K562 (cell line): ENCODE data around the gene RNF41. TPM values are rescaled to one million over a fixed set of nuclear protein-coding genes. Genes with fewer than 3 reads are reported as not detected.

Source experiments
- ATAC-seq: fragments of 200-7000 bp; cut with Tn5 transposase; 3 replicates; pipeline ENCODE4 v1.9.1; 2020; ENCODE audit warnings: moderate library complexity
- BruUV-seq: library from RNA; stranded (reverse); fragments of 400-500 nt; replicated peaks from 2 replicates; lab custom pipeline; 2021; lab: Mats Ljungman, UMichigan
- CTCF ChIA-PET: fragments of 300-600 bp; formaldehyde crosslinking; extraction: SDS; loops from one replicate; lab custom pipeline; 2021; ENCODE audit warnings: low intra/inter-chr PET ratio; lab: Yijun Ruan, JAX
- POLR2A ChIA-PET: fragments of 300-600, 350-650 bp; sonication (Branson Sonifier 250); formaldehyde crosslinking; extraction: SDS; loops from one replicate; lab custom pipeline; 2021; ENCODE audit warnings: antibody characterized with exemption, inconsistent platforms; lab: Yijun Ruan, JAX
- DNase-seq, 4 experiments: peaks; one replicate each; pipeline versions ENCODE4 v3.0.0 to v3.0.0-alpha.2; 2011 to 2018; ENCODE audit warnings: low spot score in 3 of 4, mixed read lengths in 3 of 4; ENCODE audit errors: extremely low read depth in 1 of 4
- FAIRE-seq: peaks from 2 replicates; lab custom pipeline; 2011; peaks lifted over from hg19 to GRCh38; lab: Jason Lieb, UNC
- H2AFZ ChIP-seq: 2 replicates; pipeline ENCODE4 v1.6.0; 2011; ENCODE audit warnings: low read depth, low read length, control low read depth, inconsistent platforms
- H3K27ac ChIP-seq: fragments of 200-600 bp; 3 replicates; pipeline ENCODE4 v1.8.0; 2011; ENCODE audit warnings: low read depth, mild to moderate bottlenecking, control low read depth, inconsistent platforms, low read length, moderate library complexity, mixed read lengths; ENCODE audit errors: extremely low read depth
- H3K27me3 ChIP-seq, 2 experiments: fragments of 300-600 bp in 1 of 2; 2 replicates in 1 of 2; 3 replicates in 1 of 2; pipeline versions ENCODE4 v1.6.0 to v1.8.0; 2011; ENCODE audit warnings: inconsistent platforms in 2 of 2, low read length in 2 of 2, mild to moderate bottlenecking in 1 of 2, mixed read lengths in 1 of 2, moderate library complexity in 1 of 2; ENCODE audit not compliant: control insufficient read depth in 2 of 2, insufficient read depth in 2 of 2
- H3K36me3 ChIP-seq: fragments of 300-600 bp; 3 replicates; pipeline ENCODE4 v1.8.0; 2011; ENCODE audit warnings: mild to moderate bottlenecking, low read length, inconsistent platforms; ENCODE audit not compliant: control insufficient read depth, insufficient read depth
- H3K4me1 ChIP-seq, 2 experiments: fragments of 200-600 bp in 1 of 2; replicated peaks in 1 of 2; 2 replicates in 1 of 2; 3 replicates in 1 of 2; pipeline versions ENCODE4 v1.5.1 to v1.8.0; 2011; ENCODE audit warnings: inconsistent platforms in 2 of 2, low read length in 2 of 2, mild to moderate bottlenecking in 1 of 2, mixed read lengths in 1 of 2, moderate library complexity in 1 of 2; ENCODE audit not compliant: control insufficient read depth in 2 of 2, insufficient read depth in 2 of 2
- H3K4me2 ChIP-seq: 2 replicates; pipeline ENCODE4 v1.6.1; 2011; ENCODE audit warnings: low read length, control low read depth, inconsistent platforms, mixed read lengths; ENCODE audit not compliant: insufficient read depth
- H3K4me3 ChIP-seq: fragments of 200-600 bp; sonication (generic), shearing (Covaris generic); 2 replicates; pipeline ENCODE4 v1.5.1; 2016; ENCODE audit warnings: control low read depth, inconsistent platforms
- H3K79me2 ChIP-seq: fragments of 200-600 bp; 3 replicates; pipeline ENCODE4 v1.8.0; 2011; ENCODE audit warnings: low read length, inconsistent platforms; ENCODE audit not compliant: control insufficient read depth, insufficient read depth
- H3K9ac ChIP-seq, 2 experiments: 2 replicates each; pipeline versions ENCODE4 v1.6.0 to v1.6.1; 2011; ENCODE audit warnings: low read depth in 2 of 2, low read length in 2 of 2, control low read depth in 1 of 2, inconsistent platforms in 1 of 2, mild to moderate bottlenecking in 1 of 2, mixed read lengths in 1 of 2; ENCODE audit not compliant: insufficient read depth in 1 of 2
- H3K9me1 ChIP-seq: one replicate; pipeline ENCODE4 v1.6.0; 2011; ENCODE audit warnings: inconsistent platforms, mild to moderate bottlenecking, low read length, moderate library complexity; ENCODE audit not compliant: control insufficient read depth, insufficient read depth
- H3K9me3 ChIP-seq: replicated peaks from 2 replicates; pipeline ENCODE4 v1.5.1; 2011; ENCODE audit warnings: low read depth, low read length, inconsistent platforms; ENCODE audit not compliant: control insufficient read depth, insufficient read depth
- H4K20me1 ChIP-seq: replicated peaks from 2 replicates; pipeline ENCODE4 v1.6.1; 2011; ENCODE audit warnings: low read length, inconsistent platforms, mixed read lengths; ENCODE audit not compliant: control insufficient read depth, insufficient read depth
- FOXK1 ChIP-seq: sonication (generic); formaldehyde crosslinking; IDR thresholded peaks from 2 replicates; pipeline ENCODE4 v1.8.0; 2022; ENCODE audit warnings: missing genetic modification reagents, mild to moderate bottlenecking, borderline replicate concordance
- LCOR ChIP-seq: sonication (generic); formaldehyde crosslinking; IDR thresholded peaks from 2 replicates; pipeline ENCODE4 v1.8.0; 2022; ENCODE audit warnings: mild to moderate bottlenecking, missing genetic modification reagents
- MAFK ChIP-seq: IDR thresholded peaks from 2 replicates; pipeline ENCODE4 v1.6.1; 2011; ENCODE audit warnings: low read length, improper control_type of control experiment
- MTA3 ChIP-seq: fragments of 450-650 bp; formaldehyde crosslinking; IDR thresholded peaks from 2 replicates; pipeline ENCODE4 v1.6.1; 2017; ENCODE audit warnings: mild to moderate bottlenecking, borderline replicate concordance
- SFPQ ChIP-seq: fragments of 200-400 bp; formaldehyde crosslinking; IDR thresholded peaks from 2 replicates; pipeline ENCODE4 v1.6.1; 2017; ENCODE audit warnings: mild to moderate bottlenecking, low read depth, low read length, moderate library complexity
- SRSF1 ChIP-seq: fragments of 200-400 bp; formaldehyde crosslinking; IDR thresholded peaks from 2 replicates; pipeline ENCODE4 v1.6.1; 2017; ENCODE audit warnings: mild to moderate bottlenecking, low read depth, low read length, moderate library complexity
- TAF9B ChIP-seq: fragments of 450-650 bp; IDR thresholded peaks from 2 replicates; pipeline ENCODE4 v1.6.1; 2018; ENCODE audit warnings: mild to moderate bottlenecking; ENCODE audit not compliant: partially characterized antibody
- THAP7 ChIP-seq: fragments of 250-450 bp; sonication (Bioruptor Pico); IDR thresholded peaks from 2 replicates; pipeline ENCODE4 v1.5.0; 2021
- XRCC4 ChIP-seq: IDR thresholded peaks from one replicate; pipeline ENCODE4 v1.6.1; 2011; ENCODE audit not compliant: insufficient read depth, insufficient read length; ENCODE audit errors: extremely low read depth
- ZBTB2 ChIP-seq: fragments of 450-650 bp; IDR thresholded peaks from 2 replicates; pipeline ENCODE4 v1.6.1; 2016; ENCODE audit warnings: antibody characterized with exemption
- ZNF140 ChIP-seq: fragments of 250-450 bp; sonication (Bioruptor Pico); IDR thresholded peaks from 2 replicates; pipeline ENCODE4 v1.8.0; 2021; ENCODE audit warnings: moderate library complexity, mild to moderate bottlenecking, inconsistent platforms
- ZNF165 ChIP-seq: fragments of 250-450 bp; sonication (Bioruptor Pico); IDR thresholded peaks from 2 replicates; pipeline ENCODE4 v1.4.0; 2020; ENCODE audit warnings: borderline replicate concordance
- ZNF174 ChIP-seq: fragments of 250-450 bp; sonication (Bioruptor Pico); IDR thresholded peaks from 2 replicates; pipeline ENCODE4 v1.4.0; 2020; ENCODE audit warnings: mild to moderate bottlenecking
- ZNF280A ChIP-seq: fragments of 450-650 bp; IDR thresholded peaks from 2 replicates; pipeline ENCODE4 v1.6.1; 2018; ENCODE audit warnings: mild to moderate bottlenecking, low read depth; ENCODE audit not compliant: partially characterized antibody
- ZNF282 ChIP-seq: sonication (generic); formaldehyde crosslinking; IDR thresholded peaks from 2 replicates; pipeline ENCODE4 v1.8.1; 2023; ENCODE audit warnings: missing genetic modification reagents
- ZNF311 ChIP-seq: fragments of 250-450 bp; sonication (Bioruptor Pico); IDR thresholded peaks from 2 replicates; pipeline ENCODE4 v1.4.0; 2020; ENCODE audit warnings: mild to moderate bottlenecking, moderate library complexity
- ZNF384 ChIP-seq: IDR thresholded peaks from 2 replicates; pipeline ENCODE4 v1.6.1; 2012; ENCODE audit warnings: low read depth, low read length, improper control_type of control experiment
- WGBS: fragments of 100-300 bp; shearing (Covaris generic); methylation state at CpG from one replicate; pipeline ENCODE4 v1.1.6; 2016; ENCODE audit warnings: low coverage, mixed read lengths; ENCODE audit not compliant: insufficient coverage; ENCODE audit errors: missing lambda C conversion rate; 5-methylcytosine and 5-hydroxymethylcytosine counted together
- in situ Hi-C: fragments of 300-500 bp; cut with MboI; formaldehyde crosslinking; loops from 4 replicates; pipeline ENCODE4 v1.15.0; 2018; ENCODE audit warnings: inconsistent platforms, mixed read lengths
- intact Hi-C: fragments of 100-400 bp; cut with micrococcal nuclease; formaldehyde crosslinking; loops from 2 replicates; pipeline ENCODE4 v1.14.2; 2022
- polyA plus RNA-seq, 8 experiments: library from polyadenylated mRNA; depleted of rRNA in 4 of 8; stranded (reverse) in 5 of 8; unstranded in 3 of 8; fragments of >200 nt; fragmentation: Nextera tagmentation in 2 of 8; fragmentation: Illumina TruSeq in 1 of 8; extraction: Ambion mirVana in 2 of 8; extraction: Trizol in 1 of 8; gene quantifications; 2 replicates each; pipeline versions ENCODE4 v1.2.1 to v1.2.3, GENCODE V29; 2011 to 2014; ENCODE audit warnings: inconsistent platforms in 1 of 8, missing spikeins in 1 of 8
- total RNA-seq, 7 experiments: library from RNA; depleted of rRNA in 6 of 7; stranded (reverse); fragments of >200 nt in 6 of 7; fragmentation: Illumina TruSeq in 2 of 7; extraction: Trizol in 2 of 7; gene quantifications; 2 replicates each; pipeline versions ENCODE4 v1.2.1 to v1.2.3, GENCODE V29; 2011 to 2021; ENCODE audit warnings: low replicate concordance in 1 of 7

RNF41 gene
- total and polyA plus RNA-seq, 9 of the 15 experiments (the other 6 are each of a cell fraction or from before 2014, with no cell fraction given) = 28.2 to 46.8 (median 33.8) TPM

DNA sequence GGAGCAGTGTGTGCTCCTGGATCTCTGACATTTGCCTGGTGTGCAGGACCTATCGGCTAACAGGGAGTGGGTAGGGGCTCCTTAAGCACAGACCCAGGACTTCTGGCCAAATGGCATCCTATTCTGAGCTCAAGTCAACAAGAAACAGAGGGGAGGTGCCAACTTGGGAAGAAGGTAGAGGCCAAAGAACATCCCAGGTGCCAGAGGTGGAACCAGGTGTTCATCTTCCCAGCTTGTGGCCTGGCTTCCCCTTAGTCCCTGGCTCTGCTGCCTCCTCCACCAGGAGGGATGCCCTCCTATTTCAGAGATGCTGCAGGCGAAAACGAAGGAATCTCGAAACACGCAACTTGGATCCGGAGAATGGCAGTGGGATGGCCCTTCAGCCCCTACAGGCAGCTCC, 14.4 kb upstream of the RNF41 start:
- H4K20me1 ChIP-seq = no peaks in the 10 kb centered on the region
- in situ Hi-C loops (no loop called here), intact Hi-C loops (no loop called here)
- no peak for ATAC-seq
- H3K9me3 ChIP-seq = no peaks in the 10 kb centered on the region
- no peak overlapping the region for H2AFZ ChIP-seq
- no peak overlapping the region for H3K27ac ChIP-seq
- H3K9me1 ChIP-seq = no peaks in the 10 kb centered on the region
- TF ChIP-seq ZBTB2 (no peak), MAFK (no peak), SRSF1 (no peak), THAP7 (CRISPR knock-in tag) (no peak), ZNF282 (no peak), SFPQ (no peak), LCOR (no peak), FOXK1 (no peak), MTA3 (no peak), XRCC4 (no peak), ZNF174 (CRISPR knock-in tag) (no peak), ZNF384 (no peak), ZNF280A (no peak), ZNF311 (CRISPR knock-in tag) (no peak), TAF9B (no peak), ZNF140 (CRISPR knock-in tag) (no peak), ZNF165 (CRISPR knock-in tag) (no peak)
- DNase-seq = no peak
- peak overlapping the region in 1 of 2 experiments; percentile 61; a peak in 1 of 4 replicates for H3K9ac ChIP-seq
- peaks cover 6 to 27% of the 10 kb centered on the region in 2 experiments; a peak in 3 of 5 replicates for H3K4me1 ChIP-seq
- BruUV-seq = no TSS peak
- FAIRE-seq = peak; percentile 37
- no peaks in the 10 kb centered on the region for H3K27me3 ChIP-seq
- WGBS = 82% methylated on average over 6 of the region's 6 CpGs
- ChIA-PET CTCF (no interaction called here), POLR2A (interaction anchor here (0.7 to 3.2 kb wide), 9 partner anchors 11 to 236 kb away, joined by 3 to 12 read pairs (median 4); partner anchors contain the start of gene RNF41)
- no peaks in the 10 kb centered on the region for H3K79me2 ChIP-seq
- no peak overlapping the region for H3K4me3 ChIP-seq
- H3K4me2 ChIP-seq = no peak overlapping the region
- H3K36me3 ChIP-seq = peaks cover 22% of the 10 kb centered on the region; the same call in 1 of the 3 replicates
